Retinal pigment epithelial cell (primary cell): Measurements from ENCODE around the gene SHROOM3.

Experiments used
- DNase-seq: peaks from one replicate; pipeline ENCODE4 v3.0.0-alpha.2; 2010; ENCODE audit warnings: low read depth
- H3K4me3 ChIP-seq: 2 replicates; pipeline ENCODE4 v1.5.1; 2011; ENCODE audit warnings: mild to moderate bottlenecking, low read length, control low read depth, moderate library complexity
- TF ChIP-seq, protein P1 (sequence below): conservative IDR thresholded peaks from 2 replicates; pipeline ENCODE4 v1.5.1; 2011; ENCODE audit warnings: low read depth, low read length, control low read depth, inconsistent platforms

SHROOM3 gene

DNA sequence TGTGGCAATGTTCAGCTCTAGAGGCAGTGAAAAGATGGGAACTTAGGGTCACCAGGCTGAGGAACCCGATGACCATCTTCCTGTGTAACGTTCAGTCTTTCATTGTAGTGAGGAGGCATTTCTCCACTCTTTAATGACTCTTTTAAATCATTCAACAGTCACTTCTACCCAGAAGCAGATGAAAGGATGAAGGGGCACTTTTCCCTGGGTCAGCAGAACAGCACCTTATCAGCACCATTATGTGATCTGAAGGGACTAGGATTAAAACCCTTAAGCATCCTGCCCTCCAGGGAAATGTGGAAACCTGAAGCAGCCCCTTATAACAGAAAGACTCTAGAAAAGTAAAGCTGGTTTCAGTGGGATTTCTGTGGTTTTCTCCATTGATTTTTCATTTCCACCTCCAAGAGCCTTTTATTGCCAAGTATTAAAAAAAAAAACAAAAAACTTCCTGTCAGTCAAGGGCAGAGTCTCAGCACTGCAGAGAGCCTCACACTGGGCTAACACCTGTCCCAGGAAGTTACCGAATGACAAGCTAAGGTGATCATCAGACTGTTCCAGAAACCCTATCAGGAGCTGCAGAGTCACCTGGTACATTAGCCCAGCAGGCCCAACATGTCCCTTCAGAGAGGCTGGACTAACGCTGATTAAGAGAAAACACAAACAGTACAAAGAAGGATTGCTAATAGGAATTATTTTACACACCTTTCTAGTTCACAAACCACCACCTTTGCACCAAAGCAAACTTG, 185.9 kb downstream of the SHROOM3 start:
- no peak for DNase-seq
- TF ChIP-seq, protein P1, sequence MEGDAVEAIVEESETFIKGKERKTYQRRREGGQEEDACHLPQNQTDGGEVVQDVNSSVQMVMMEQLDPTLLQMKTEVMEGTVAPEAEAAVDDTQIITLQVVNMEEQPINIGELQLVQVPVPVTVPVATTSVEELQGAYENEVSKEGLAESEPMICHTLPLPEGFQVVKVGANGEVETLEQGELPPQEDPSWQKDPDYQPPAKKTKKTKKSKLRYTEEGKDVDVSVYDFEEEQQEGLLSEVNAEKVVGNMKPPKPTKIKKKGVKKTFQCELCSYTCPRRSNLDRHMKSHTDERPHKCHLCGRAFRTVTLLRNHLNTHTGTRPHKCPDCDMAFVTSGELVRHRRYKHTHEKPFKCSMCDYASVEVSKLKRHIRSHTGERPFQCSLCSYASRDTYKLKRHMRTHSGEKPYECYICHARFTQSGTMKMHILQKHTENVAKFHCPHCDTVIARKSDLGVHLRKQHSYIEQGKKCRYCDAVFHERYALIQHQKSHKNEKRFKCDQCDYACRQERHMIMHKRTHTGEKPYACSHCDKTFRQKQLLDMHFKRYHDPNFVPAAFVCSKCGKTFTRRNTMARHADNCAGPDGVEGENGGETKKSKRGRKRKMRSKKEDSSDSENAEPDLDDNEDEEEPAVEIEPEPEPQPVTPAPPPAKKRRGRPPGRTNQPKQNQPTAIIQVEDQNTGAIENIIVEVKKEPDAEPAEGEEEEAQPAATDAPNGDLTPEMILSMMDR = no peak
- no peak overlapping the region for H3K4me3 ChIP-seq

DNA sequence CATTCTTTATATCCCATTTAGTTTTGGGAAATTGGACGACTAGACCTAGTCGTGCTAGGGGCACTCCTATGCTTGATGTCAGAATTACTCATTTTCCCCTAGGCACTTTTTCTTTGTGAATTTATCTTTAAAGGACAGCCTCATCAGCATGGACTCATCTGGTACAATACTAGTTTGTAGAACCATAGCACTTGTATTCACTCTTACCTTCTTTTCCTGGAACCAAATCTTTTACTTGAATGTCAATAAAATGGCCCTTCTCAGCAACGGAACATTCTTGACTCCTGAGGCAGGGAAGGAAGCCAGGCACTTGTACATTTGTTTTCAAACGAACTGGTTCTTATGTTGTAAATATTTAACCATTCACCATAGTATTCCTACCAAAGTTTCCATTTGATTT, 187.1 kb downstream of the SHROOM3 start:
- TF ChIP-seq, protein P1 = no peak
- DNase-seq = no peak
- no peak overlapping the region for H3K4me3 ChIP-seq

DNA sequence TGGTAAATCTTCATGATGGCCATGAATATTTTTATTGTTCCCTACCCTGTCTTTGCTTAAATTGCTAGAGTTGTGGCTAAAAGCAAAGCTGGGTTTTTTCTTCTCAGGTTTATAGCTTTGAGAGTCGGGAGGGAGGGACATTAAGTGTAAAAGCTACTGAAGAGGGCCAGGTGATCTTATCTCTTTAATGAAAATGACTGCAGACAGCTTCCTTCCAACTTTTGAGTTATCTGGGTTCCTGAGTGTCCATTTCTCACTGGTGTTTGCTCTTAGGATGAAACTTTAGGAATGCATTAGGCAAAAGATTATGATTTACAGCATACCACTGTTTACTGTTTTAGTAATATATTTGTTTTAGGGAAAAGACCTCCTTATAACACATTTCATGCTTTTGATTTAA, 187.7 kb downstream of the SHROOM3 start:
- no peak for DNase-seq
- TF ChIP-seq, protein P1 = no peak
- H3K4me3 ChIP-seq = no peak overlapping the region

DNA sequence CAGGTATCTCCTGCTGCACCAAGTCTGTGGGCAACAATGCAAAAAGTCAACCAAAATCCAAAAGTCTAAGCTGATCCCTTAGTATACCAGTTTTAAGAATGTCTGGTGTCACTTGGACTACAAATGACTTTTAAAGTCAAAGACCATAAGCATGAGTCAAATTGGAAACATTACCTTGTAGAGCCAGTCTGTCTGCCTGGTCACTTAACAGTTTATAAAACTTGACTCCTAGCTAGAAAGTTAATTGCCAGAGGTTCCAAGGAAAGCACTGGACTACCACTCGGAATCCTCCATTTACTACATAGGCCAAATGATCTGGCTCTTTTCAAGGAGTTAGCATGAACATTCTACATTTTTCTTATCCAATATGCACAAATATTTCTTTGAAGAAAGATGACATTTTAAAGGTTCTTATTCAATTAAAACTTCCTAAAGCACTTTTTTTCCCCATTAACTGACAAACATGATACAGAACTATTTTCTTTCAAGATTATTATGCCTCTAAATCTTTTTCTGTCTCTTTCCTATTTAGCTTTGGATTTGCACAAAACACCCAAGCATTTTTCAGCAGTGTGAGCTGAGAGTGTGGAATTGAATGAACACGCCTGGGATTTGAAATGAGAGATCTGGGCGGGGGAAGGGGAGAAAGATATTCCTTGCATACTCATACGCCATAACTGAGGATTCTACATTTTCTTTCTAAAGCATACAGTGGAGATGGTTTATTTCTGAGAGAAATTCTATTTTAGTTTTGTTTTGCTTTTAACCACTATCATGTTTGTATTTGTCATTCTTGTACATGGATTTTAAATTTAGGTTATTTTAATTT, 188.4 kb downstream of the SHROOM3 start:
- TF ChIP-seq, protein P1 = no peak
- no peak overlapping the region for H3K4me3 ChIP-seq
- DNase-seq = no peak

DNA sequence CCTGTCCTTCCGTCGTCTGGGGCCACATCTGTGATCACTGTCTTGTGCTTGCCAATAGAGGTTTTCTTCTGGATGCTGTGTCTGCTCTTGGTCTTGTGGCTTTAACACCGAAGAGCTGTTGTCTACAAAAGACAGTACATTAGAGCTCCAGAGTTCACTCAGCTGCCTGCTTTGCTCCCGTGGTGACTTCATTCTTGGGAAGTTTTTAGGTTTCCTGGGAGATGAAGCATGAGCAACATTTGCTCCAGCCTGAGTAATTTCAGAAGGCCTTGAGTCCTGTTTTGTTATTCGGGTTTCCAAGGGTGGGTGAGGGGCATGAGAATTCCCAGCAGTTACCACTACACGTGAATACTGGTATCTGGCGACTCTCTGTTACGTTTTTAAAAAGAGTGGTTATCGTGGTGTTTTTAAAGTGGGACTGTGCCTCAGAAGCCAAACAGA, 189.2 kb downstream of the SHROOM3 start:
- H3K4me3 ChIP-seq = no peak overlapping the region
- DNase-seq = peak; percentile 75
- TF ChIP-seq, protein P1 = no peak

DNA sequence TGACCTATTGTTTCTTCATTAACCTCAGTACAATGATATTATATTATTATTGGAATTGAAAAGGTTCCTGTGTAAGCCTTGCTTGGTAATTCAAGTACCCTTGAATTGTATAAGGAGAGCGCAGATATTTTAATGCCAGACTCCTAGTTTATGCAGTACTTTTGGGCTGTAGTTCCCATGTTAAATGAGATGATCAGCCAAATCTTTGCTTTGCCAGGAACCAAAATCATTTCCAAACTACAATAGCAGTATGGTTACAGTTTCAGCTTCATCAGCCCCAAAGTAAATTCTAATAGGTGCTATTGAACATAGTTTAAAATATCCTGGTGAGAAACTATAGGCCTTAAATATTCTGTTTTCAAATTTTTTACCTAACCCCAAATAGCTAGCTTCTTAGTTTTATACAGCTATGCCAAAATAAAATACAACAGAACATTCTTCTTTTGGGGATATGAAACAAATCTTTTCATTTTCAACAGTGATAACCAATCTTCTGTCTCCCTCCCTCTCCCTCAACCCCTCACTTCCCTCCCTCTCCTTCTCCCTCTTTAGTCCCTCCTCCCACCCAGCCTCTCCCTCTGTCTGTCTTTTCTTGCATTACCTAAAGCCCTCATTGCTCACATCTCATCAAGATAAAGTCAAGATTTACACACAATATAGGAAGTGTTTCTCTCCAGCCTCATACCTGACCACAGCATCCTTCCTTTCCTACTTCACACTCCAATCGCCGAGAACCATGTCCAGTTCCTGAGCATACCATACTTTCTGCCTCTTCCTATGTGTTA, 190.1 kb downstream of the SHROOM3 start:
- TF ChIP-seq, protein P1 = no peak
- H3K4me3 ChIP-seq = no peak overlapping the region
- DNase-seq = no peak
